H9 (cell line): ENCODE measurements around the gene PIAS1. TPM values are rescaled to one million over a fixed set of nuclear protein-coding genes. Genes with fewer than 3 reads are reported as not detected.

Experiments
- DNase-seq: peaks from one replicate; pipeline ENCODE4 v3.0.0-alpha.2; 2017
- H2AFZ ChIP-seq: one replicate; pipeline ENCODE4 v1.6.1; 2013; ENCODE audit warnings: mild to moderate bottlenecking, low read length, control low read depth, moderate library complexity
- H2AK5ac ChIP-seq: 2 replicates; pipeline ENCODE4 v1.6.1; 2013; ENCODE audit warnings: low read length, control low read depth, mixed read lengths; ENCODE audit not compliant: insufficient read length
- H2BK120ac ChIP-seq: one replicate; pipeline ENCODE4 v1.6.1; 2013; ENCODE audit warnings: low read depth, mild to moderate bottlenecking, low read length, control low read depth, inconsistent platforms; ENCODE audit not compliant: poor library complexity, severe bottlenecking
- H2BK12ac ChIP-seq: 2 replicates; pipeline ENCODE4 v1.6.1; 2013; ENCODE audit warnings: low read length, control low read depth, mixed read lengths, low read depth; ENCODE audit not compliant: insufficient read length
- H2BK15ac ChIP-seq: 2 replicates; pipeline ENCODE4 v1.6.1; 2013; ENCODE audit warnings: low read depth, low read length, control low read depth
- H2BK20ac ChIP-seq: one replicate; pipeline ENCODE4 v1.6.1; 2013; ENCODE audit warnings: low read depth, mild to moderate bottlenecking, low read length, control low read depth, inconsistent platforms; ENCODE audit not compliant: poor library complexity, severe bottlenecking
- H2BK5ac ChIP-seq: 2 replicates; pipeline ENCODE4 v1.6.1; 2013; ENCODE audit warnings: low read length, control low read depth, mixed read lengths; ENCODE audit not compliant: insufficient read length
- H3K14ac ChIP-seq: 2 replicates; pipeline ENCODE4 v1.6.1; 2013; ENCODE audit warnings: low read length, control low read depth; ENCODE audit not compliant: insufficient read depth
- H3K18ac ChIP-seq: 2 replicates; pipeline ENCODE4 v1.6.1; 2013; ENCODE audit warnings: low read depth, mild to moderate bottlenecking, mixed read lengths, low read length, control low read depth; ENCODE audit not compliant: insufficient read length
- H3K23ac ChIP-seq: 2 replicates; pipeline ENCODE4 v1.6.1; 2013; ENCODE audit warnings: low read length, control low read depth, mixed read lengths, low read depth; ENCODE audit not compliant: insufficient read length
- H3K23me2 ChIP-seq: 2 replicates; pipeline ENCODE4 v1.6.1; 2013; ENCODE audit warnings: low read depth, mild to moderate bottlenecking, mixed read lengths, low read length, control low read depth; ENCODE audit not compliant: insufficient read length, poor library complexity, severe bottlenecking
- H3K27ac ChIP-seq: 2 replicates; pipeline ENCODE4 v1.5.1; 2013; ENCODE audit warnings: low read length, control low read depth, mixed read lengths, low read depth; ENCODE audit not compliant: insufficient read length
- H3K27me3 ChIP-seq: 2 replicates; pipeline ENCODE4 v1.6.1; 2013; ENCODE audit warnings: low read length, control low read depth, inconsistent platforms; ENCODE audit not compliant: insufficient read depth
- H3K4ac ChIP-seq: 2 replicates; pipeline ENCODE4 v1.6.1; 2013; ENCODE audit warnings: low read depth, mild to moderate bottlenecking, control low read depth, inconsistent platforms, low read length, moderate library complexity
- H3K4me1 ChIP-seq: 2 replicates; pipeline ENCODE4 v1.6.1; 2013; ENCODE audit warnings: low read length, control low read depth, inconsistent platforms; ENCODE audit not compliant: insufficient read depth
- H3K4me2 ChIP-seq: 2 replicates; pipeline ENCODE4 v1.6.1; 2013; ENCODE audit warnings: low read length, control low read depth, mixed read lengths; ENCODE audit not compliant: insufficient read length, insufficient read depth
- H3K56ac ChIP-seq: 2 replicates; pipeline ENCODE4 v1.6.1; 2013; ENCODE audit warnings: low read depth, mild to moderate bottlenecking, mixed read lengths, low read length, control low read depth; ENCODE audit not compliant: insufficient read length
- H3K79me1 ChIP-seq: 2 replicates; pipeline ENCODE4 v1.6.1; 2013; ENCODE audit warnings: low read depth, mild to moderate bottlenecking, moderate library complexity, low read length, control low read depth, inconsistent platforms; ENCODE audit not compliant: insufficient read depth, poor library complexity, severe bottlenecking
- H3K79me2 ChIP-seq: 2 replicates; pipeline ENCODE4 v1.6.1; 2013; ENCODE audit warnings: low read length, control low read depth, inconsistent platforms; ENCODE audit not compliant: insufficient read depth
- H3K9ac ChIP-seq: 2 replicates; pipeline ENCODE4 v1.6.1; 2013; ENCODE audit warnings: low read length, control low read depth, mixed read lengths; ENCODE audit not compliant: insufficient read length; ENCODE audit errors: extremely low read depth
- H3K9me3 ChIP-seq: one replicate; pipeline ENCODE4 v1.6.1; 2013; ENCODE audit warnings: low read depth, low read length, inconsistent platforms; ENCODE audit not compliant: control insufficient read depth
- H3T11ph ChIP-seq: one replicate; pipeline ENCODE4 v1.6.1; 2013; ENCODE audit warnings: mild to moderate bottlenecking, low read length, control low read depth, inconsistent platforms
- H4K20me1 ChIP-seq: one replicate; pipeline ENCODE4 v1.6.1; 2013; ENCODE audit not compliant: control insufficient read depth, insufficient read length, insufficient read depth
- H4K5ac ChIP-seq: 2 replicates; pipeline ENCODE4 v1.6.1; 2013; ENCODE audit warnings: low read depth, mild to moderate bottlenecking, mixed read lengths, low read length, control low read depth; ENCODE audit not compliant: insufficient read length
- H4K8ac ChIP-seq: replicated peaks from 2 replicates; pipeline ENCODE4 v1.6.1; 2013; ENCODE audit warnings: low read length, control low read depth, mixed read lengths, low read depth; ENCODE audit not compliant: insufficient read length
- H4K91ac ChIP-seq: 2 replicates; pipeline ENCODE4 v1.6.1; 2013; ENCODE audit warnings: low read depth, mild to moderate bottlenecking, moderate library complexity, mixed read lengths, low read length, control low read depth; ENCODE audit not compliant: insufficient read length
- H3K27ac Mint-ChIP-seq, 3 experiments: 2 replicates in 2 of 3; 3 replicates in 1 of 3; pipeline ENCODE4 v1.8.0; 2020 to 2021; ENCODE audit warnings: mixed read lengths in 3 of 3, mild to moderate bottlenecking in 1 of 3, moderate library complexity in 1 of 3
- H3K27me3 Mint-ChIP-seq: 2 replicates; pipeline ENCODE4 v1.8.0; 2021; ENCODE audit warnings: low read depth, mild to moderate bottlenecking, moderate library complexity, mixed read lengths
- H3K36me3 Mint-ChIP-seq, 3 experiments: 2 replicates in 2 of 3; 3 replicates in 1 of 3; pipeline ENCODE4 v1.8.0; 2020 to 2021; ENCODE audit warnings: low read depth in 3 of 3, mixed read lengths in 3 of 3; ENCODE audit not compliant: insufficient read depth in 1 of 3
- H3K4me1 Mint-ChIP-seq, 2 experiments: 2 replicates each; pipeline ENCODE4 v1.8.0; 2020; ENCODE audit warnings: mixed read lengths in 2 of 2
- H3K4me3 Mint-ChIP-seq, 2 experiments: 2 replicates in 1 of 2; 3 replicates in 1 of 2; pipeline ENCODE4 v1.8.0; 2020 to 2021; ENCODE audit warnings: mild to moderate bottlenecking in 2 of 2, mixed read lengths in 2 of 2, moderate library complexity in 1 of 2
- H3K9me3 Mint-ChIP-seq, 2 experiments: 2 replicates in 1 of 2; 3 replicates in 1 of 2; pipeline ENCODE4 v1.8.0; 2020; ENCODE audit warnings: mild to moderate bottlenecking in 2 of 2, mixed read lengths in 2 of 2, moderate library complexity in 1 of 2
- WGBS: extraction: QIAGEN DNeasy Blood & Tissue Kit; methylation state at CpG from one replicate; pipeline ENCODE4 v1.1.7; 2013; ENCODE audit warnings: missing lambda C conversion rate, low lambda C conversion rate, mixed read lengths; ENCODE audit not compliant: insufficient read length; ENCODE audit errors: extremely low coverage; 5-methylcytosine and 5-hydroxymethylcytosine counted together
- total RNA-seq: library from RNA; stranded (reverse); gene quantifications from 2 replicates; pipeline ENCODE4 v1.2.1, GENCODE V29; 2021
- TF ChIP-seq, protein P1 (sequence below): fragments of 200-600 bp; sonication (generic); conservative IDR thresholded peaks from 3 replicates; pipeline ENCODE4 v1.8.0; 2021; ENCODE audit warnings: antibody characterized with exemption, mild to moderate bottlenecking

PIAS1 gene
- total RNA-seq, 1 experiment from 2014 or later, result 31.1 TPM

DNA sequence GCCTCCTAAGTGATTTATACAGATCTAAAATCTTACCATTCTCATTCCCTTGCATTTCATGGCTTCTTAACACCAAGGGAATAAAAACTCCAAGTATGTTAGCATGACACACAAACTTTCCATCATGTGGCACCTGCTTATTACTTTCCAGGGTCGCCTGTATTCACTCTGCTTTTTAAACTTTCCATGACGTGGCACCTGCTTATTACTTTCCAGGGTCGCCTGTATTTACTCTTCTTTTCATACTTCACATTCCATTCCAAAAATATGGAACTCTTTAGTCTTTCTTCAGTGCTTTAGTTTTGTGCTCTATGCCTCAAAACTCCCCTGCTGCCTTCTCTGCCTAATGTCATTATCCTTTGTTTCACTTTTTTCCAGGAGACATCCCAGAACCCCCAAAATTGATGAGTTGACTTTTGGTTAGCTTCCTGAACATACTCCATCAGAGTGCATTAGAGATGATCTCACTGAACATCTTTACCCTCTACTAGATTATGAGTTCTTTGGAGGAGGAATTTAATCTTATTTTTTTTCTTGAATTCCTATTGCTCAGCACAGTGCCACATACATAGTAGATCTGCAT lies 104.0 kb downstream of the PIAS1 start:
- Mint-ChIP-seq H3K36me3 (peaks cover 18 to 27% (median 24%) of the 10 kb centered on the region in 3 experiments), H3K27ac (no peak overlapping the region), H3K4me3 (no peak overlapping the region), H3K27me3 (no peaks in the 10 kb centered on the region), H3K9me3 (peaks cover 11 to 12% of the 10 kb centered on the region in 2 experiments; a peak in 3 of 5 replicates), H3K4me1 (no peaks in the 10 kb centered on the region)
- Histone ChIP-seq H3K9me3 (no peaks in the 10 kb centered on the region), H3T11ph (no peak overlapping the region), H2AK5ac (no peak overlapping the region), H3K56ac (no peak overlapping the region), H3K18ac (no peak overlapping the region), H2BK20ac (no peak overlapping the region), H2BK12ac (no peak overlapping the region), H3K4ac (no peak overlapping the region), H3K79me2 (no peaks in the 10 kb centered on the region), H2BK120ac (no peak overlapping the region), H4K5ac (no peak overlapping the region), H2BK5ac (no peak overlapping the region), H2BK15ac (no peak overlapping the region), H4K20me1 (no peaks in the 10 kb centered on the region), H4K8ac (no peak overlapping the region), H3K9ac (no peak overlapping the region), H3K4me1 (no peaks in the 10 kb centered on the region), H2AFZ (no peak overlapping the region), H4K91ac (no peak overlapping the region), H3K27ac (no peak overlapping the region), H3K4me2 (no peak overlapping the region), H3K27me3 (no peaks in the 10 kb centered on the region), H3K79me1 (no peaks in the 10 kb centered on the region), H3K23ac (no peak overlapping the region), H3K23me2 (no peaks in the 10 kb centered on the region), H3K14ac (no peak overlapping the region)
- WGBS, result no CpG with 5 or more reads among the region's 3 CpGs
- TF ChIP-seq, protein P1, sequence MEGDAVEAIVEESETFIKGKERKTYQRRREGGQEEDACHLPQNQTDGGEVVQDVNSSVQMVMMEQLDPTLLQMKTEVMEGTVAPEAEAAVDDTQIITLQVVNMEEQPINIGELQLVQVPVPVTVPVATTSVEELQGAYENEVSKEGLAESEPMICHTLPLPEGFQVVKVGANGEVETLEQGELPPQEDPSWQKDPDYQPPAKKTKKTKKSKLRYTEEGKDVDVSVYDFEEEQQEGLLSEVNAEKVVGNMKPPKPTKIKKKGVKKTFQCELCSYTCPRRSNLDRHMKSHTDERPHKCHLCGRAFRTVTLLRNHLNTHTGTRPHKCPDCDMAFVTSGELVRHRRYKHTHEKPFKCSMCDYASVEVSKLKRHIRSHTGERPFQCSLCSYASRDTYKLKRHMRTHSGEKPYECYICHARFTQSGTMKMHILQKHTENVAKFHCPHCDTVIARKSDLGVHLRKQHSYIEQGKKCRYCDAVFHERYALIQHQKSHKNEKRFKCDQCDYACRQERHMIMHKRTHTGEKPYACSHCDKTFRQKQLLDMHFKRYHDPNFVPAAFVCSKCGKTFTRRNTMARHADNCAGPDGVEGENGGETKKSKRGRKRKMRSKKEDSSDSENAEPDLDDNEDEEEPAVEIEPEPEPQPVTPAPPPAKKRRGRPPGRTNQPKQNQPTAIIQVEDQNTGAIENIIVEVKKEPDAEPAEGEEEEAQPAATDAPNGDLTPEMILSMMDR, result no peak
- DNase-seq, result no peak
